Measurements from ENCODE around the gene WDR64.

GRCh38 chr1:241847540-241847795, 195.4 kb downstream of the WDR64 start:
- TF ChIP-seq CTCF (IDR thresholded peaks at IDR 0.05; ENCODE audit: poor library complexity) (no peak), EZH2phosphoT487 (IDR thresholded peaks at IDR 0.05; ENCODE audit: low read depth, severe bottlenecking, unreplicated experiment) (no peak)

Data from hepatocyte (in vitro differentiated cells).